ENCODE measurements around the gene NSL1.
"Not testable (repeated sequence)": the region's sequence is repeated elsewhere in the genome, so short reads cannot be mapped to it uniquely, and the experiment has no call there.

DNA sequence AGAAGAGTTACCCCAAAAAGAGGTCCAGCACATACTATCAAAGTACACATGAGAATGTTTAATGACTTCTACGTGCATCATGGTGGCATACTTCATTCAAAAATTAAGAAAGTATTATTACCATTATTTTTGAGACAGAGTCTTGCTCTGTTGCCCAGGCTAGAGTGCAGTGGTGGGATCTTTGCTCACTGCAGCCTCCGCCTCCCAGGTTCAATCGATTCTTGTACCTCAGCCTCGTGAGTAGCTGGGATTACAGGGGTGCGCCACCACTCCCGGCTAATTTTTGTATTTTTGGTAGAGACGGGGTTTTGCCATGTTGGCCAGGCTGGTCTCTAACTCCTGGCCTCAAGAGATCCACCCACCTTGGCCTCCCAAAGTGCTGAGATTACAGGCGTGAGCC, 79.6 kb downstream of the NSL1 start:
- not testable (repeated sequence) for TF ChIP-seq EZH2 (IDR thresholded peaks at IDR 0.05; ENCODE audit: borderline replicate concordance, low read depth, low read length, severe bottlenecking)
- TF ChIP-seq, protein P1, sequence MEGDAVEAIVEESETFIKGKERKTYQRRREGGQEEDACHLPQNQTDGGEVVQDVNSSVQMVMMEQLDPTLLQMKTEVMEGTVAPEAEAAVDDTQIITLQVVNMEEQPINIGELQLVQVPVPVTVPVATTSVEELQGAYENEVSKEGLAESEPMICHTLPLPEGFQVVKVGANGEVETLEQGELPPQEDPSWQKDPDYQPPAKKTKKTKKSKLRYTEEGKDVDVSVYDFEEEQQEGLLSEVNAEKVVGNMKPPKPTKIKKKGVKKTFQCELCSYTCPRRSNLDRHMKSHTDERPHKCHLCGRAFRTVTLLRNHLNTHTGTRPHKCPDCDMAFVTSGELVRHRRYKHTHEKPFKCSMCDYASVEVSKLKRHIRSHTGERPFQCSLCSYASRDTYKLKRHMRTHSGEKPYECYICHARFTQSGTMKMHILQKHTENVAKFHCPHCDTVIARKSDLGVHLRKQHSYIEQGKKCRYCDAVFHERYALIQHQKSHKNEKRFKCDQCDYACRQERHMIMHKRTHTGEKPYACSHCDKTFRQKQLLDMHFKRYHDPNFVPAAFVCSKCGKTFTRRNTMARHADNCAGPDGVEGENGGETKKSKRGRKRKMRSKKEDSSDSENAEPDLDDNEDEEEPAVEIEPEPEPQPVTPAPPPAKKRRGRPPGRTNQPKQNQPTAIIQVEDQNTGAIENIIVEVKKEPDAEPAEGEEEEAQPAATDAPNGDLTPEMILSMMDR (IDR thresholded peaks at IDR 0.05; ENCODE audit: borderline replicate concordance, extremely low read depth, low read length, poor library complexity, severe bottlenecking), result not testable (repeated sequence)
